Kidney (tissue), 14 donors: ENCODE measurements around the gene THRB. TPM values are rescaled to one million over a fixed set of nuclear protein-coding genes. Genes with fewer than 3 reads are reported as not detected.

Experiments
- DNase-seq, 5 donors: peaks; one replicate each; pipeline ENCODE4 v3.0.0-alpha.2; 2013 to 2020
- FAIRE-seq: peaks from 2 replicates; lab custom pipeline; 2012; peaks lifted over from hg19 to GRCh38; lab: Jason Lieb, UNC
- H3K27ac ChIP-seq, 2 donors: one replicate each; pipeline ENCODE4 v1.7.0; 2013; ENCODE audit warnings: low read depth in 2 of 2, low read length in 2 of 2, inconsistent platforms in 1 of 2
- H3K27me3 ChIP-seq: one replicate; pipeline ENCODE4 v1.7.1; 2013; ENCODE audit warnings: low read length, inconsistent platforms; ENCODE audit not compliant: control insufficient read depth, insufficient read depth
- H3K36me3 ChIP-seq, 3 donors: one replicate each; pipeline versions ENCODE4 v1.7.0 to v1.7.1; 2013; ENCODE audit warnings: low read length in 3 of 3, control low read depth in 1 of 3, inconsistent platforms in 1 of 3; ENCODE audit not compliant: insufficient read depth in 3 of 3, control insufficient read depth in 2 of 3
- H3K4me1 ChIP-seq, 3 donors: one replicate each; pipeline versions ENCODE4 v1.7.0 to v1.7.1; 2013; ENCODE audit warnings: low read length in 3 of 3, inconsistent platforms in 1 of 3, low read depth in 1 of 3; ENCODE audit not compliant: control insufficient read depth in 2 of 3, insufficient read depth in 2 of 3
- H3K4me3 ChIP-seq, 3 donors: one replicate each; pipeline versions ENCODE4 v1.7.0 to v1.8.1; 2013; ENCODE audit warnings: low read length in 3 of 3, control low read depth in 1 of 3, inconsistent platforms in 1 of 3
- H3K9ac ChIP-seq, 3 donors: one replicate each; pipeline versions ENCODE4 v1.7.0 to v1.7.1; 2013; ENCODE audit warnings: low read length in 3 of 3, control low read depth in 1 of 3, inconsistent platforms in 1 of 3
- H3K9me3 ChIP-seq, 3 donors: one replicate each; pipeline versions ENCODE4 v1.7.0 to v1.7.1; 2013; ENCODE audit warnings: low read length in 3 of 3, control low read depth in 1 of 3, inconsistent platforms in 1 of 3; ENCODE audit not compliant: control insufficient read depth in 2 of 3, insufficient read depth in 1 of 3
- intact Hi-C: fragments of 100-400 bp; cut with DNase I; formaldehyde crosslinking; loops from one replicate; pipeline ENCODE4 v1.11.1; 2022
- polyA plus RNA-seq: library from polyadenylated mRNA; stranded (reverse); fragments of 350-450 nt; fragmentation: Illumina TruSeq; extraction: RNeasy Lipid Tissue Mini Kit (QIAGEN cat#74804); gene quantifications from one replicate; pipeline ENCODE4 v1.2.3, GENCODE V29; 2014; ENCODE audit warnings: low read depth, low replicate concordance; ENCODE audit not compliant: insufficient read depth
- total RNA-seq: library from RNA; stranded (reverse); fragmentation: NEBNext Ultra II Directional; extraction: Animal tissue kit (Norgen Biotek cat#: 25700); gene quantifications from one replicate; pipeline ENCODE4 v1.2.1, GENCODE V29; 2021
- TF ChIP-seq, protein P1 (sequence below): IDR thresholded peaks from 3 replicates; pipeline ENCODE4 v1.5.1; 2012; ENCODE audit warnings: mild to moderate bottlenecking, moderate library complexity, borderline replicate concordance; ENCODE audit not compliant: insufficient read depth; ENCODE audit errors: extremely low read depth
- donor health status: control.
- donor health status: control.
- donor health status: control.
- donor health status: control.
- donor health status: control.
- donor health status: DM: yes; HTN: yes; CAD: no.
- donor health status: Normal renal cell carcinoma (clear cell type).

THRB gene
- total and polyA plus RNA-seq, 2 donors from 2014 or later, result 4.5 to 17.2 TPM

DNA sequence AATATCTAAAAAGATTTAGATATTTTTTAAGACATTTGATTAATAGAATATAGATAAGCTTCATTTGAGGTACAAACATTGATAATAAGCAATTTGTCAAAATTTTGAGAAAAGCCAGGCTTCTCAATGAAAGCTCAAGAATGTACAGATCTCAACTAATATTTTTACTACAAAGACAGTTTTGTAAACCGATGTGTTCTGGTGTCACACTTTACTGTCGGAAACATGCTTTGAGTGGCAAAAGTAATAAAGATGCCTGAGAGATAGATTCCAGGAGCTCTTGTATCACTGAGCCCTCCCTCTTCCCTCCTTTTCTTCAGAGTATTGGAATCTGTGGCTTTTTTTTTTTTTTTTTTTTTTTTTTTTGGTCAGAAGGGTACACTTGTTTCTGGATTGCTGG lies 45.0 kb upstream of the THRB start:
- Histone ChIP-seq H3K27ac (no peak overlapping the region), H3K9ac (no peak overlapping the region), H3K9me3 (no peaks in the 10 kb centered on the region), H3K27me3 (no peaks in the 10 kb centered on the region), H3K4me1 (no peaks in the 10 kb centered on the region), H3K4me3 (no peak overlapping the region), H3K36me3 (no peaks in the 10 kb centered on the region)
- TF ChIP-seq, protein P1, sequence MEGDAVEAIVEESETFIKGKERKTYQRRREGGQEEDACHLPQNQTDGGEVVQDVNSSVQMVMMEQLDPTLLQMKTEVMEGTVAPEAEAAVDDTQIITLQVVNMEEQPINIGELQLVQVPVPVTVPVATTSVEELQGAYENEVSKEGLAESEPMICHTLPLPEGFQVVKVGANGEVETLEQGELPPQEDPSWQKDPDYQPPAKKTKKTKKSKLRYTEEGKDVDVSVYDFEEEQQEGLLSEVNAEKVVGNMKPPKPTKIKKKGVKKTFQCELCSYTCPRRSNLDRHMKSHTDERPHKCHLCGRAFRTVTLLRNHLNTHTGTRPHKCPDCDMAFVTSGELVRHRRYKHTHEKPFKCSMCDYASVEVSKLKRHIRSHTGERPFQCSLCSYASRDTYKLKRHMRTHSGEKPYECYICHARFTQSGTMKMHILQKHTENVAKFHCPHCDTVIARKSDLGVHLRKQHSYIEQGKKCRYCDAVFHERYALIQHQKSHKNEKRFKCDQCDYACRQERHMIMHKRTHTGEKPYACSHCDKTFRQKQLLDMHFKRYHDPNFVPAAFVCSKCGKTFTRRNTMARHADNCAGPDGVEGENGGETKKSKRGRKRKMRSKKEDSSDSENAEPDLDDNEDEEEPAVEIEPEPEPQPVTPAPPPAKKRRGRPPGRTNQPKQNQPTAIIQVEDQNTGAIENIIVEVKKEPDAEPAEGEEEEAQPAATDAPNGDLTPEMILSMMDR, result no peak
- FAIRE-seq, result no peak
- DNase-seq, result no peak
- intact Hi-C loops, result no loop called here

DNA sequence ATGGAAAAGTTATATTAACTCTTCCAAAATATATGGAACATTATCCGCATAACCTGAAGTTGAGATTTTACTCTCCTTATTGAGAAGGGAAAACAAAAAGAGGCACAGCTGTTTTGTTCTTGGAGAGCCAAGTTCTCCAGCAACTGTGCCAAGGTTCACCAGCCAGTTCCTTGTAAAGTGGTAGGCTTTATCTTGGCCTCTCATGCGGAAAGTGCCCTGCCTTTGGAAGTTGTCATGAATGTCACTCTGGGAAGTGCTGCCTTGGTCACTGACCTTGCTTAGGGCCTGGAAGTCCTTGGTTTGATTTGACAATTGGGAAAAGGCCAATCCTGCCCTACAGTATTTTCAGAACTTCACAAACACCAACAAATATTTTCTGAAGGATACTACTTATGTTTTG lies 44.2 kb upstream of the THRB start:
- no peak overlapping the region for H3K9ac ChIP-seq
- no peak overlapping the region for H3K27ac ChIP-seq
- FAIRE-seq, result no peak
- TF ChIP-seq, protein P1, result no peak
- H3K4me1 ChIP-seq, result no peaks in the 10 kb centered on the region
- H3K36me3 ChIP-seq, result no peaks in the 10 kb centered on the region
- H3K4me3 ChIP-seq, result no peak overlapping the region
- intact Hi-C loops, result no loop called here
- no peaks in the 10 kb centered on the region for H3K27me3 ChIP-seq
- DNase-seq, result peak in 2 of 5 donors; percentile 20 to 26
- no peaks in the 10 kb centered on the region for H3K9me3 ChIP-seq

DNA sequence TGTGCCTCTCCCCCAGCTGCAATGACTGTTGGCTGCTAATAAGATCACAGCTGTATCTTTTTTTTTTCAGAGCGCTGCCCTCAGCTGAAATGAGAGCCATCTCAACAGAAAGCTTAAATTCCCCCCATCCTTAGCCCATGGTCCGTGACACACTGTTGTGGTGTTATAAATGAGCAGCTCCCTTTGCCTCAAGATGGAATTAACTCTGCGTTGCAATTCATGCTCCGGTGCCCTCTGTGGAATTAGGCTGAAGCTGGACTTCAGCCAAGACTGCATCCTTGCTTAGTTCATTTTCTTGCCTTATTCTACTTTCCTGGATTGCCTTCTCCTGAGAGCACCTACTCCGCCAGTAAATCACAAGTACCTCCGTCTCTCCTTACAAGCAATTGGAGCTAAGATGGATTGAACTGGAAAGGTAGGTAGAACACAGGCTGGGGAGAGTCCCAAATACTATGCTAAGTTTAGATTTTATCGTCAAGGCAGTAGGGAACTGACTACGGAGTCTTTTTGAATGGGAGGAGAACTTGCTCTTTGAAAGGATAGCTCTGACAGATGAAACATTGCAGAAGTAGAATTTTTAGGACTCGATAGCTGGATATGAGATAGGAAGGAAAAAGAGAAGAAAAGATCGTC lies 39.0 kb upstream of the THRB start:
- intact Hi-C loops, result no loop called here
- FAIRE-seq, result no peak
- TF ChIP-seq, protein P1, result no peak
- Histone ChIP-seq H3K9me3 (no peaks in the 10 kb centered on the region), H3K27me3 (no peaks in the 10 kb centered on the region), H3K27ac (no peak overlapping the region), H3K36me3 (no peaks in the 10 kb centered on the region), H3K4me3 (no peak overlapping the region), H3K9ac (no peak overlapping the region), H3K4me1 (no peaks in the 10 kb centered on the region)
- DNase-seq, result peak in 3 of 5 donors; percentile 53 to 76 (median 73)

DNA sequence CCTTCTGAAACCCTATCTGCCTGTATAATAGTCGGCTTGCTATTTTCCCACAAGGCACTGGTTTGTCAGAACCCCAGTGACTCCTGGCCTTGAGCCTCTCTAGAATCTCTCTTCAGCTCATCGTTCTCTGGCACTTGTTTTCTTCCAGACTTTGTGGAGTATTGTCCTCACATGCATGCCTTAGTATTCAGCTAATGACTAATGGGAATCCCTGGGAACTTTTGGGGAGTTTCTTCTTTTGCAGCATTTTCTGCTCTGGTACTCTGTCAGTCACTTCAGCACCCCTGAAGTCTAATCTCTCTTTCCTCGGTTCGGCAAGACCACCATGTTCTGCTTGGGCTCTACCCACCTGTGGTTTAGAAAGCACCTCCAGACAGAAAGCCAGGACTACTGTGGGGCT lies 35.8 kb upstream of the THRB start:
- H3K27me3 ChIP-seq, result no peaks in the 10 kb centered on the region
- no peaks in the 10 kb centered on the region for H3K9me3 ChIP-seq
- no peaks in the 10 kb centered on the region for H3K4me1 ChIP-seq
- no peak for FAIRE-seq
- no peaks in the 10 kb centered on the region for H3K36me3 ChIP-seq
- no peak overlapping the region for H3K27ac ChIP-seq
- DNase-seq, result no peak
- no peak overlapping the region for H3K9ac ChIP-seq
- TF ChIP-seq, protein P1, result no peak
- intact Hi-C loops, result no loop called here
- no peak overlapping the region for H3K4me3 ChIP-seq
